IgD-negative memory B cell (primary cell): ENCODE data around the gene KRT77. TPM values are rescaled to one million over a fixed set of nuclear protein-coding genes. Genes with fewer than 3 reads are reported as not detected.
"Not testable (repeated sequence)": the region's sequence is repeated elsewhere in the genome, so short reads cannot be mapped to it uniquely, and the experiment has no call there.

Source experiments
- H3K27ac Mint-ChIP-seq, 3 donors: one replicate each; pipeline ENCODE4 v1.8.0; 2020 to 2022; ENCODE audit warnings: mild to moderate bottlenecking in 3 of 3, mixed read lengths in 3 of 3, moderate library complexity in 1 of 3
- H3K27me3 Mint-ChIP-seq: one replicate; pipeline ENCODE4 v1.8.0; 2021; ENCODE audit warnings: mixed read lengths
- H3K36me3 Mint-ChIP-seq: one replicate; pipeline ENCODE4 v1.8.0; 2020; ENCODE audit warnings: mild to moderate bottlenecking, mixed read lengths
- H3K4me1 Mint-ChIP-seq, 3 donors: one replicate each; pipeline ENCODE4 v1.8.0; 2020 to 2022; ENCODE audit warnings: mixed read lengths in 3 of 3, mild to moderate bottlenecking in 1 of 3
- H3K4me3 Mint-ChIP-seq, 4 donors: one replicate each; pipeline ENCODE4 v1.8.0; 2020 to 2022; ENCODE audit warnings: mild to moderate bottlenecking in 4 of 4, mixed read lengths in 4 of 4, moderate library complexity in 3 of 4
- H3K9me3 Mint-ChIP-seq, 3 donors: one replicate each; pipeline ENCODE4 v1.8.0; 2020 to 2021; ENCODE audit warnings: mixed read lengths in 3 of 3, mild to moderate bottlenecking in 1 of 3
- polyA plus RNA-seq: library from polyadenylated mRNA; unstranded; fragments of 300-500 nt; fragmentation: Illumina TruSeq; gene quantifications from one replicate; pipeline ENCODE4 v1.2.3, GENCODE V29; 2021

The KRT77 gene
- polyA plus RNA-seq, result not detected

DNA sequence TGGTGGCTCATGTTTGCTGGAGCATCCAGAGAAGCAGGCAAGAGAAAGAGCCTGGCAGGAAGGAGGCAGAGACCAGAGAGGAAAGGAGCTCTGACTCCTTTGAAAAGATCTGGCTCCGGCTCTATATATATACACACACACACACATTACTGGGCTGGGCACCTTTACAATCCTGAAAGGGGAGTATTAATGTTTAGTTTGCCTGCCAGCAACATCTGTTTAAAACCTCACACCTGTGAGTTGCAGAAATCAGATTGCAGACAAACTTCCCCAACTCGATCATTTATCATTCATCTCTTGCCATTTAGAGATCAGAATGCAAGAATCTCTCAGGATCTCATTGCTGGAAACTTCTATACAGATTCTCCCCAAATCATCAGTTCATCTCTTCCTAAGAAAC, at the start of gene KRT77:
KRT77 (minus strand) TSS at position 101 of the 400 bp plus-strand sequence; CDS start at position 11, 90 bp downstream.
- Mint-ChIP-seq H3K27ac (peak within 1 kb of the TSS in 1 of 3 donors; percentile 88), H3K36me3 (no peaks in the 10 kb centered on the region), H3K4me3 (no peak within 1 kb of the TSS), H3K9me3 (no peaks in the 10 kb centered on the region), H3K4me1 (no peaks in the 10 kb centered on the region), H3K27me3 (peaks cover 14% of the 10 kb centered on the region)

DNA sequence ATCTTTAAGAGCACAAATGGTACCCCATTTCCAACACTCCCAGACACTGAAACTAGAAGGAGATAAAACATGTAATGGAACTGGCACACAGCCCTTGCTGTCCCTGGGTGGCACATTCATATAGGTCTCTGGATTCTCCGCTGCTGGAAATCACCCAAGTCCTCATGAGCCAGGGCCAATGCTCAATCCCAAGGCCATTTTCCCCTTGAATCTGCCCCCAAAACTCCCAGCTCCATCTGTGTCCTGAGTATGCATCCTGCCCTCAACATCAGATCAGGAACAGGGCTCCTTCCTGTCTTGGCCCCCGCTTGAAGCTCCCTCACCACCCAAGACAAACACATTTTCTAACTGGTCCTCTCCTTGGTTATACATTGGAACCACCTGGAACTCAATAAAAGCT, 49.2 kb upstream of the KRT77 start:
- peaks cover 4% of the 10 kb centered on the region for H3K27me3 Mint-ChIP-seq
- H3K9me3 Mint-ChIP-seq, result no peaks in the 10 kb centered on the region
- H3K27ac Mint-ChIP-seq, result no peak overlapping the region
- H3K36me3 Mint-ChIP-seq, result no peaks in the 10 kb centered on the region
- no peaks in the 10 kb centered on the region for H3K4me1 Mint-ChIP-seq
- no peak overlapping the region for H3K4me3 Mint-ChIP-seq

DNA sequence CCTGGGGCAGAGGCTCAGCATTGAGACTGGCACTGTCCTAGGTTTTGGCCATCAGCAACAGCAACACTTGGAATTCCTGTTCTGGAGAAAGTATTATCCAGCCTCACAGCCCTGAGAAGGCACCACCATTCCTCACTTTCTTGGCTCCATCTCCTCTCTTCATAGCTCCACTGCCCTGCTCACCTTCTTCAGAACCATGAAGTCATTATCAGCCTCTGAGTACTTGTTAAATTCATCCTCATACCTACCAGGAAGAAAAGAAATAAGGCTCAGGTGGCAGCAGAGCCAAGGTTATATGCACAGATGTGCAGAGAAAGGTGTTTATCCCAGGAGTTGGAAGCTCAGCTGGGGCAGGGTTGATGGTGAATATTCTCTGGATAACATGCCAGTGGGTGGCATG, 48.5 kb upstream of the KRT77 start:
- Mint-ChIP-seq H3K27ac (no peak overlapping the region), H3K27me3 (peaks cover 4% of the 10 kb centered on the region), H3K36me3 (no peaks in the 10 kb centered on the region), H3K9me3 (no peaks in the 10 kb centered on the region), H3K4me3 (no peak overlapping the region), H3K4me1 (no peaks in the 10 kb centered on the region)

DNA sequence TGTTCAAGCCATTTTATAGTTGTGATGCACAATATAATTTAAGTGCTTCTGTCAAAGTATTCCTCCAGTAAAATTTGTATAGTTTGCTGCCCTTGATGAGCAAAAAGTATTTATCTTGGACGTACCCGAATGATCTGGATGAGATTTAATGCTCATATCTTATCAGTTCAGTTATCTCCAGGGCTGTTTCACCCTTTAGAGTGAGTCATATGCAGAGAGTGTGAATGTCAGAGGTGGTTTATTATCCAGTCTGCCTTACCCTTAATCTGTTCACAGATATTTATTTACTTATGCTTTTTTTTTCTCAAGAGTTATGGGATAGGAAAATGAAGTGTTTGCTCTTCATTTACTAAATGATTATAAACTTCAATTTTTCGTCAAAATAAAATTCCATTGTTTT, 47.2 kb upstream of the KRT77 start:
- not testable (repeated sequence) for H3K9me3 Mint-ChIP-seq, H3K4me3 Mint-ChIP-seq, H3K36me3 Mint-ChIP-seq, H3K4me1 Mint-ChIP-seq, H3K27me3 Mint-ChIP-seq, H3K27ac Mint-ChIP-seq

DNA sequence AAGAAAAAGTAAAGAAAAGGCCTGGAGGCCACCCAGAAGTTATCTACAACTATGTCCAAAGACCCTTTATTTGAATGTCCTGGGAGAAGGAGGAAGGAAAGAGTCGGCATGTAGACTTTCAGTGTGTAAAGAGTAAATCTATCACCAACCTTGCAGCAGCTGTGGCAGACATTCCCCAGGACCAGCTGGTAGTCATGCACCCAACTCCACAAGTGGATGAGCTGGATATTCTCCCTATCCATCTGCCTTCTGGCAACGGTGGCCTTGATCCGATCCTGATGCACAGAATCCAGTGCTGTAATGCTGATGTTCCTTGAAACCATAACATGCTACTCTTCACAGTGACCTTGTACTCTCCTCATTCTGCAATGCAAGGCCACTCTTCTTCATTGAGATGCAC, 46.5 kb upstream of the KRT77 start:
- H3K4me1 Mint-ChIP-seq, result no peaks in the 10 kb centered on the region
- no peak overlapping the region for H3K4me3 Mint-ChIP-seq
- H3K27me3 Mint-ChIP-seq, result peaks cover 4% of the 10 kb centered on the region
- H3K27ac Mint-ChIP-seq, result no peak overlapping the region
- no peaks in the 10 kb centered on the region for H3K9me3 Mint-ChIP-seq
- no peaks in the 10 kb centered on the region for H3K36me3 Mint-ChIP-seq

DNA sequence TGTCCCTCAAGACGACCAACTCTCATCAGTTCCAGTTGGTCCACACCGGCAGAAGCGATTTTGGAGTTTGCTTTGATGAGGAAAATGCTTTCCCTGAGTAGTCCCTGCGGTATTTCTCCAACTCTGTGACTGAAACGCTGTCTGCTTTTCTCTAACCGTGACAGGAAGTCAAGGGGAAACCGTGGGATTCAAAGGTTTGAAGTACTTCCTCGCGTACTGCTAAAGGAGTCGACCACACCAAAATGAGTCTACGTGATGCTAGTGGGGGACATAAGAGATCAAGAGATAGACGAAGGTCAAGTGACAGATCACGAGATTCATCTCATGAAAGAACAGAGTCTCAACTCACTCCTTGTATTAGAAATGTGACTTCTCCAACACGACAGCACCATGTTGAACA, 45.3 kb upstream of the KRT77 start:
- Mint-ChIP-seq H3K36me3 (no peaks in the 10 kb centered on the region), H3K27ac (no peak overlapping the region), H3K27me3 (peaks cover 6% of the 10 kb centered on the region), H3K4me3 (no peak overlapping the region), H3K9me3 (peaks cover 0 to 3% (median 0%) of the 10 kb centered on the region in 3 donors), H3K4me1 (no peaks in the 10 kb centered on the region)

DNA sequence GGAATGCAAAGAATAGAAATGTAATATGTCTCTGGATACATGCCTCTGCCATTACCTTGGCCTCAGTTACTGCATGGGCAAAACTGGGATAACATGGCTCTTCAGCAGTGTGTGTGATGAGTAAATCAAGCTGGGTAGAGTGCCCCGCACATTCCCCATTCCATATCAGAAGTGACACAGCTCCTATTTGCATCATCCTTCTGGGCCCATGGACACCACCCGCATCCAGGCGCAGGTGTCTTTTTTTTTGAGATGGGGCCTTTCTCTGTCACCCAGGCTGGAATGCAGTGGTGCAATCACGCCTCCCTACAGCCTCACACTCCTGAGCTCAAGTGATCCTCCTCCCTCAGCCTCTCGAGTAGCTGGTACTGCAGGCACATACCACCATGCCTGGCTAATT, 42.2 kb upstream of the KRT77 start:
- H3K4me1 Mint-ChIP-seq, result no peaks in the 10 kb centered on the region
- no peak overlapping the region for H3K4me3 Mint-ChIP-seq
- H3K27me3 Mint-ChIP-seq, result peaks cover 8% of the 10 kb centered on the region
- no peak overlapping the region for H3K27ac Mint-ChIP-seq
- H3K36me3 Mint-ChIP-seq, result no peaks in the 10 kb centered on the region
- peaks cover 0 to 3% (median 0%) of the 10 kb centered on the region in 3 donors for H3K9me3 Mint-ChIP-seq

DNA sequence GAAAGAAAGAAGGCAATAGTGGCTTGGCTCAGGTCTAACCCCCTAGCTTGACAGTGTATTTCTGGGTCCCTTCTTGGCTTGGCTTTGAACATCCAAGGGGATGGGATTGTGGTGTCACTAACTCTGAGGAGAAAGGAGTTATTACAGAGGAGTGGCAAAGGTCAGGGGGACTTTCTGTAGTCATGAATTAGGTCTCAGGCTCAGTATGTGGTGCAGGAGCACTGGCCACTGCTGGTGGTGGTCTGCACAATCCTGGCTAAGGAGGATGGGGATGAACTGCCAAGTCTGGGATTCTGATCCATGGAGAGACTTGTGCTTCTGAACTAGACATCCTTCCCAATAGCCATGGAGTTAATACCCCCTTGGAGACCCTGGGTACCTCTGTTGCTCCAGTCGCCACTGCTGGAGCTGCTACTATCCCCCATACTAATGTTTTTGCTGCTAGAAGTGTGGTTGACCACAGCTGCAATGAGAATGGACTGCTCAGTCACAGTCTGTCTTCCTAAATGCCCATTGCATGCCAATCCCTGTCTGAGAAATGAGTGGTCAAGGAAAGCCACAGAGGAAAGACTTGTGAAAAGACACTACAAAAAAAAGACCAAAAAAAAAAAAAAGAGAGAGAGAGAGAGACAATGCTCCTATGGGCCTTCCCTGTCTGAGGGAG, 41.3 kb upstream of the KRT77 start:
- no peaks in the 10 kb centered on the region for H3K36me3 Mint-ChIP-seq
- peaks cover 13% of the 10 kb centered on the region for H3K27me3 Mint-ChIP-seq
- no peaks in the 10 kb centered on the region for H3K4me1 Mint-ChIP-seq
- H3K9me3 Mint-ChIP-seq, result peaks cover 0 to 3% (median 0%) of the 10 kb centered on the region in 3 donors
- H3K27ac Mint-ChIP-seq, result no peak overlapping the region
- no peak overlapping the region for H3K4me3 Mint-ChIP-seq

DNA sequence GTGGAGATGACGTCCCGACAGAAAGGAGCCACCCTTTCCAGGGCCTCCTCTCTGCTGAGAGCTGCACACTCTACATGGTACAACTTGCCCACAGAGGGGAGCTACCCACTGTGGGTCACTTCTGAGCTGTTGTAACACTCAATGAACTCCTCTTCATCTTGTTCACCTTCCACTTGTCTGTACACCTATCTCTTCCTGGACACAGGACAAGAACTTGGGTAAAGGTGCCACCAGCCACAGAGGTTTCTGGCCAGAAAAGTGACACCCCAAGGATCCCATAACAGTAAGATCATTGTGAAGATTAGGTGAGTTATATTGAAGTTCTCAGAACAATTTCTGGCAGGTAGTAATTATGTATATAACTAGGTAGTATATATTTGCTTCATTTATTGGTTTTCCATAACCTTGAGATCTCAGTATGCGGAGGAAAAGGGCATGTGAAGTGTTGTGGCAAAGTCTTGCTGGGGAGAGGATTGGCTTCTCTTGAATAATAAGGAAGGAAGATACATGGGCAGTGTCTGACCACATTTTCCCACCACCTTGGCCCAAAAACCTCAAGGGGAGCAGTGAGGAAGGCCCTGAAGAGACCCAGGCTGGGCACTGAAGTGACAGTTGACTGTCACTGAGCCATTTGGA, 39.6 kb upstream of the KRT77 start:
- H3K27ac Mint-ChIP-seq, result no peak overlapping the region
- H3K4me1 Mint-ChIP-seq, result no peaks in the 10 kb centered on the region
- no peaks in the 10 kb centered on the region for H3K36me3 Mint-ChIP-seq
- H3K27me3 Mint-ChIP-seq, result peaks cover 14% of the 10 kb centered on the region
- H3K9me3 Mint-ChIP-seq, result peaks cover 0 to 3% (median 0%) of the 10 kb centered on the region in 3 donors
- H3K4me3 Mint-ChIP-seq, result no peak overlapping the region

DNA sequence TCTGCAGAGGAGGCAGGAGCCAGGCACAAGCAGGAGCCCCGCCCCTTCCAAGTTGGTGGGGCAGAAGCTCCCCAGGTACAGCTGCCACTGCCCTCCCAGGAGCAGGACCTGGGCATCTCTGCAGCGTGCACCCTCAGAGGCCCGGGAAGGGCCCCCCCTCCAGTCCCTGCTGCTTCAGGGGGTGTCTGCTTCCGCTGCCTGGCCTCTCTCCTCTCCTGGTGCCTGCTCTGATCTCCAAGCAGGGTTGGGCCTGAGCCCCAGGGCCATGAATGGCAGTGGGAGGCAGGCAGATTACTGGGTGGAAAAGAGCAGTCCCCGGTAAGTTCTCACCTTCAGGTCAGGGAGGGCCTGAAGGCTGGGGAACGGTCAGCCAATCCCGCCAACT, 38.9 kb upstream of the KRT77 start:
- Mint-ChIP-seq H3K4me3 (no peak overlapping the region), H3K9me3 (peaks cover 0 to 3% (median 0%) of the 10 kb centered on the region in 3 donors), H3K27ac (no peak overlapping the region), H3K27me3 (peaks cover 16% of the 10 kb centered on the region), H3K36me3 (no peaks in the 10 kb centered on the region), H3K4me1 (no peaks in the 10 kb centered on the region)

DNA sequence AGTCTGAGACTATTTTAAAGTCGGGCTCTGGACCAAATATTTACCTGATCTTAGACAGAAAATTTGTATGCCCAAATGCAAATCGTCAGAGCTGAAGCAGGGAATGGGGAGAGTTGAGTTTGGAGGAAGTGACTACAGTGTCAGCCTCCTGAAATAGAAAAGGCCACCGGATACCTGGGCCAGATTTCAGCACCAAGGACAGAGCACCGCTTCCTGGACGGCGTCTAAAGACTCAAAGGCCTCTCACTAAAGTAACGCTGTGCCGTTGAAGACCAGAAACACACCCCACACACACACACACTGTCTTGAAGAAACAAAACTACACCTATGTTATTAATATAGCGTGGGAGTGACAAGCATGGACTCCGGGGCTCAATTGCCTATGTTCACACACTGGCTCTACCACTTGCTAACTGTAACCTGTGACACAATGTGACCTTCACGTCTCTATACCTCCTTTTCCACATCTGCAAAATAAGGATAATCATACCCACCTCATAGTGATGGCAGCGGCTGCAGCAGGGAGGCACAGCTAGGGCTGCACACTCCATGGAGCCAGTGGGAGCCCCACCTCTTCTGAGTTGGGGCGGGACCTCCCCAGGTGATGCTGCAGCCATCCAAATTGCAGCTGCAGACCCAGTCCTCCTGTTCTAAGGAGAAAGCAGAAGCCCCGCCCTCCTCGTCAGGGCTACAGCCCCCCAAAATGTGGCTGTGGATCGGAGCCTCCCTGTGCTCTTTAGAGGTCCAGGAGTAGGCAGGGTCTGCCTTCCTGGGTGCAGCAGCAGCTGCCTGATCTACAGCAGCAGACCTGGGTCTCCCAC, 38.3 kb upstream of the KRT77 start:
- peaks cover 17% of the 10 kb centered on the region for H3K27me3 Mint-ChIP-seq
- H3K4me1 Mint-ChIP-seq, result no peaks in the 10 kb centered on the region
- H3K4me3 Mint-ChIP-seq, result no peak overlapping the region
- H3K27ac Mint-ChIP-seq, result no peak overlapping the region
- H3K9me3 Mint-ChIP-seq, result peaks cover 0 to 3% (median 0%) of the 10 kb centered on the region in 3 donors
- H3K36me3 Mint-ChIP-seq, result no peaks in the 10 kb centered on the region

DNA sequence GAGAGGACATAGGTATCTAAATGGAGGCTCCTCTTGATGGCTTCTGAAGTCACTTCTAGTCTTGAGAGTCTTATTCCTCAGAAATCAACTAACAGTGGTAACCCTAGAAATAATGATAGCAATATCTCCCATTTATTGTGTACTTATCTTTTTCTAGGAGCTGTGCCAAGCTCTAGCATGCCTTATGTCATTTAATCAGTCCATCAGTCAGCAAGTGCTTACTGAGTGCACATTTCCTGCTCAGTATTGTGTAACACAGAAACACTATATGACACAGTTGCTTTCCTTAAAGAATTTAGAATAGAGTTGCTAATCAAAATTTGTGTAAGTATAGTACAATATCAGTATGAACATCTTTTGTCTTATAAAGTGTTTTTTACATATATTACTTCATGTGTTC, 37.3 kb upstream of the KRT77 start:
- Mint-ChIP-seq H3K9me3 (peaks cover 0 to 3% (median 0%) of the 10 kb centered on the region in 3 donors), H3K36me3 (no peaks in the 10 kb centered on the region), H3K27me3 (peaks cover 25% of the 10 kb centered on the region), H3K4me3 (no peak overlapping the region), H3K27ac (no peak overlapping the region), H3K4me1 (no peaks in the 10 kb centered on the region)

DNA sequence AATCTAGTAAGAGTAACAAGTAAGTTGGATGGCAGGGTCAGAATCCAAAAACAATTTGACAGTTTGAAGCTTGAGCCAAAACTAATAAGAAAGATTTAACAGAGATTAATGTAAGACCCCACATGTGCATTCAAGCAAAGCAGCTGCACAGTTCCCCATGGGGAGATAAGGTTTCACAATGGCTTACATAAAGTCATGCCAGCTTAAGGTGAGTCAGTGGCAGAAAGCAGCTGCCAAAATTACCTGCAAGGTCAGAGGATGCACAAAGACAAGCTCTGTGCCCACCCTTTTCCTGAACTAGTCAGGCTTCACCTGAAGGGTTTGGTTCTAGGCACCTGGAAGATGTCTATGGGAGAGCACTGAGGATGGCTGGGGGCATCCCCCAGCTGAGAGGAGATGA, 36.6 kb upstream of the KRT77 start:
- Mint-ChIP-seq H3K27ac (no peak overlapping the region), H3K27me3 (peaks cover 28% of the 10 kb centered on the region)

DNA sequence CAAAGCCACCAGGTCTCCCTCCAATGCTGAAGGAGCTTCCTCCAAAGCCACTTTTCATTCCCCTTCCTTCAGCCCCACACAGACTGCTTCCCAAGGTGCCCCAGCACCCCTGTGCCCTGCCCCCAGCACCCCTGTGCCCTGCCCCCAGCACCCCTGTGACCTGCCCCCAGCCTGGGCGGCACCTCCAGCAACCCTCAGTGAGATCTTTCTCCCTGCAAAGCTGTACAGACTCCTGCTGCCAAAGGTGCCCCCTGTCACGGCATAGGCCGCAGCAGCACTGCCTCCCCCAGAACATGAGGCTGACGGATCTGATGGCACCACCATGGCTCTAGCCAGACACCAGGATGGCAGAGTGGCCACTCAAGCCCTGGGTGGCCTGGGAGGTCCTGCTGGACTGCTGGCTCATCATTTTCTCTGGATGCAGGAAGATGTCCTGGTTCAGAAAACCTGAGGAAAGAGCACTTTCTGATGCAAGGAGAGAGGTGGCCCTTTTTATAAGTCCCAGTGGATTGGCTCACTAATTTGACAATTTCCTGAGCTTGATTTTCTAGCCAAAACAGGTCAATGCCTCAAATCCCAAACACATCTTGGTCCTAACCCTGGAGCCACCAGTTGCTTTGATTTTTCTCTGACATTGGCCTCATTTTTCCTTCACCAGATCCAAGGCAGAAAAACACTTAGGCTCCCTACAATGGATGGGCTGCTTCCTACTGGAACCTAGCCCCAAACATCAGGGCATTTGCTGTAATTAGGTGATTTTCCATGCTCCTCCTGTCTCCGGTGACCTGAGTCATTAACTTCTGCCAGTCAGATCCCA, 32.7 kb upstream of the KRT77 start:
- Mint-ChIP-seq H3K36me3 (no peaks in the 10 kb centered on the region), H3K27me3 (peaks cover 21% of the 10 kb centered on the region), H3K4me3 (no peak overlapping the region), H3K27ac (no peak overlapping the region), H3K4me1 (no peaks in the 10 kb centered on the region), H3K9me3 (peaks cover 0 to 3% (median 0%) of the 10 kb centered on the region in 3 donors)

More for the DNA sequence above, 36.6 kb upstream of the KRT77 start:
- no peak overlapping the region for H3K4me3 Mint-ChIP-seq
- H3K9me3 Mint-ChIP-seq, result peaks cover 0 to 3% (median 0%) of the 10 kb centered on the region in 3 donors
- no peaks in the 10 kb centered on the region for H3K4me1 Mint-ChIP-seq
- H3K36me3 Mint-ChIP-seq, result no peaks in the 10 kb centered on the region

DNA sequence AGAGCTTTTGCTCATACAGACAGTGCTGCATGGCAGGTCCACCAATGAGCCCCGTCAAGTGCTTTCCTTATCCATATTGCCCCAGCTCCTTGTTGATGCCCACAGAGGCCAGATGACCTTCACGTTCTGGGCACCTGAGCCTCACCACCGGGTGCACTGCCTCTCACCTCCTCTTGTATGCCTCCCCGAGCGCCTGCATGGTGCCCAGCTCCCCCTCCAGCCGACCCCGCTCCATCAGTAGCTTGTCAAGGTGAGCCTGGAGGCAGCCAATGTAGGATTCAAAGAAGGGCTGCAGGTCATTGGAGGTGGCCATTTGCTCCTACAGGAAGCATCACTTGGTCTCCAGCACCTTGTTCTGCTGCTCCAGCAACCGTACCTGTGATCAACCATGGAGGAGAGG, 31.8 kb upstream of the KRT77 start:
- H3K27ac Mint-ChIP-seq, result no peak overlapping the region
- no peak overlapping the region for H3K4me3 Mint-ChIP-seq
- no peaks in the 10 kb centered on the region for H3K36me3 Mint-ChIP-seq
- H3K4me1 Mint-ChIP-seq, result no peaks in the 10 kb centered on the region
- peaks cover 0 to 4% (median 0%) of the 10 kb centered on the region in 3 donors for H3K9me3 Mint-ChIP-seq
- peaks cover 26% of the 10 kb centered on the region for H3K27me3 Mint-ChIP-seq
